ENCODE data around the gene IER5L. TPM values are rescaled to one million over a fixed set of nuclear protein-coding genes. Genes with fewer than 3 reads are reported as not detected.
"Not testable (repeated sequence)": the region's sequence is repeated elsewhere in the genome, so short reads cannot be mapped to it uniquely, and the experiment has no call there.

The IER5L gene
- total and polyA plus RNA-seq, 2 experiments from 2014 or later, result 21.5 to 77.4 TPM

DNA sequence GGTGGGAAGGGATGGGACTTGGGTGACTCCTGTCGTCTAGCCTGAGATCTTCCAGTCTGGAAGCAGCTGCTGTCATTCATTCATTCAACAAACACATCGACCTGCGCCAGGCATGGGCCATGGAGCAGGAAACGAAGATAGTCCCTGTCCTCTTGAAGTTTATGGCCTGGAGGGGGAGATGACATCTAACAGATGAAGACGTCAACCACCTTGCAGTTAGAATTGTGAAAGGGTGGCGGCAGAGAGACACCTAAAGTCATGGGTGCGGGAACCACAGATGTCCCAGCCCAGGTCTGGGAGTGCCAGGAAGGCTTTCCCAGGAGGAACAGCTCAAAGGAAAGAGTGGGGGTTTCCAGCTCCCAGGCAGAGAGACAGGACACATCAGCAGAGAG lies 21.0 kb upstream of the IER5L start:
- Histone ChIP-seq H3K9me3 (ENCODE audit: low read depth) (no peaks in the 10 kb centered on the region), H3K4me3 (no peak overlapping the region), H3K4me1 (ENCODE audit: low read depth) (no peaks in the 10 kb centered on the region), H3K36me3 (no peaks in the 10 kb centered on the region), H3K27ac (no peak overlapping the region), H3K27me3 (no peaks in the 10 kb centered on the region)
- no peak for DNase-seq (ENCODE audit: low read depth in 1 of 2, low spot score in 1 of 2)
- TF ChIP-seq, protein P1, sequence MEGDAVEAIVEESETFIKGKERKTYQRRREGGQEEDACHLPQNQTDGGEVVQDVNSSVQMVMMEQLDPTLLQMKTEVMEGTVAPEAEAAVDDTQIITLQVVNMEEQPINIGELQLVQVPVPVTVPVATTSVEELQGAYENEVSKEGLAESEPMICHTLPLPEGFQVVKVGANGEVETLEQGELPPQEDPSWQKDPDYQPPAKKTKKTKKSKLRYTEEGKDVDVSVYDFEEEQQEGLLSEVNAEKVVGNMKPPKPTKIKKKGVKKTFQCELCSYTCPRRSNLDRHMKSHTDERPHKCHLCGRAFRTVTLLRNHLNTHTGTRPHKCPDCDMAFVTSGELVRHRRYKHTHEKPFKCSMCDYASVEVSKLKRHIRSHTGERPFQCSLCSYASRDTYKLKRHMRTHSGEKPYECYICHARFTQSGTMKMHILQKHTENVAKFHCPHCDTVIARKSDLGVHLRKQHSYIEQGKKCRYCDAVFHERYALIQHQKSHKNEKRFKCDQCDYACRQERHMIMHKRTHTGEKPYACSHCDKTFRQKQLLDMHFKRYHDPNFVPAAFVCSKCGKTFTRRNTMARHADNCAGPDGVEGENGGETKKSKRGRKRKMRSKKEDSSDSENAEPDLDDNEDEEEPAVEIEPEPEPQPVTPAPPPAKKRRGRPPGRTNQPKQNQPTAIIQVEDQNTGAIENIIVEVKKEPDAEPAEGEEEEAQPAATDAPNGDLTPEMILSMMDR (IDR thresholded peaks at IDR 0.05; ENCODE audit: low read depth, low read length), result no peak

DNA sequence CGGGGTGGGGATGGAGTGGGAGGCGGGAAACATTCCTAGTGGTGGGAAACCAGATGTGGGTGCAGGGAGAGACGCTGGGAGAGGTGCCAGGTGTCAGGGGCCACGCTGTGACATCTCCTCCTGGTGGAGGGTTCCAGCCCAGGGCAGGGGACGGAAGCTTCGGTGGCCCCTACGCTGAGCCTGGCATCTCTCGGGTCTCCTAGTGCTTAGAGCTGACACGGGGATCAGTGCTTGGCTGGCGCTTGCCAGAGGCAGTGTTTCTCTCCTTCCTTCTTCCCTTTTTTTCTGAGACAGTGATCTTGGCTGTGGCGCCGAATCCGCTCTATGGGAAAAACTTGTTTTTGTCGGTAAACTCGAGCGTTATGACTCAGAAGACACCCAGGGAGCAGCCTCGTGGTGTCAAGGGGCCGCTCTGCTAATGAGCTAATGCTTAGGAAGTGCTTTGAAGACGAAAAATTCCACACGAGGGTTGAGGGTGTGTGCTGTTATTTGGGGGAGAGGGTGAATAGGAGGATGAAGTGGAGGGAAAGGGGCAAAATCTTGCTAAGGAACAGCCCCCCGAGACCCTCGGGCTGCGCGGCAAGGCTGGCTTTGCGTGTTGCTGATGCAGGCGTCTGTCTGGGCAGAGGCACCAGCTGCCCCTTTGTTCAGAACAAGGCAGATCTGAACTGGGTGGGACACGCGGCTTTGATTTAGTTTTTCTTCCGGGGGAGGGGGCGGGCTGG lies 20.4 kb upstream of the IER5L start:
- TF ChIP-seq, protein P1 (IDR thresholded peaks at IDR 0.05; ENCODE audit: low read depth, low read length), result peak; percentile 8
- H3K27me3 ChIP-seq, result no peaks in the 10 kb centered on the region
- peak in 1 of 2 donors; percentile 93 for DNase-seq (ENCODE audit: low read depth in 1 of 2, low spot score in 1 of 2)
- H3K4me1 ChIP-seq (ENCODE audit: low read depth), result no peaks in the 10 kb centered on the region
- no peak overlapping the region for H3K4me3 ChIP-seq
- H3K27ac ChIP-seq, result no peak overlapping the region
- no peaks in the 10 kb centered on the region for H3K9me3 ChIP-seq (ENCODE audit: low read depth)
- no peaks in the 10 kb centered on the region for H3K36me3 ChIP-seq

DNA sequence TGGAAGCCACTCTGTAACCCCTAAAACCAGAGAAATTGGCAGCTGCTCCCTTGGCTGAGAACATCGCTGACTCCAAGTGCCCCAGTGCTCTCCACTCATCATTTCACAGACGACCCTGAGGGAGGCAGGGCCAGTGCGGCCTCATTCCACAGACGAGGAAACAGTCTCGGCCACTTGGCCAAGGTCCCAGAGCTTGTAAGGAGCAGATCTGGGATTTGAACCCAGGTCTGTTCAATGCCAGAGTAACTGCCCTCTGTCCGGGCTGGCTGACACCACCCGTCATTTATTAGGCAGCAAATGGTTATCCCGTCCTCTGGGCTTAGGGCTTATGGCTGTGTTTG lies 19.9 kb upstream of the IER5L start:
- H3K9me3 ChIP-seq (ENCODE audit: low read depth), result no peaks in the 10 kb centered on the region
- TF ChIP-seq, protein P1 (IDR thresholded peaks at IDR 0.05; ENCODE audit: low read depth, low read length), result no peak
- DNase-seq (ENCODE audit: low read depth in 1 of 2, low spot score in 1 of 2), result no peak
- H3K4me3 ChIP-seq, result no peak overlapping the region
- no peaks in the 10 kb centered on the region for H3K36me3 ChIP-seq
- no peaks in the 10 kb centered on the region for H3K27me3 ChIP-seq
- no peaks in the 10 kb centered on the region for H3K4me1 ChIP-seq (ENCODE audit: low read depth)
- H3K27ac ChIP-seq, result no peak overlapping the region

DNA sequence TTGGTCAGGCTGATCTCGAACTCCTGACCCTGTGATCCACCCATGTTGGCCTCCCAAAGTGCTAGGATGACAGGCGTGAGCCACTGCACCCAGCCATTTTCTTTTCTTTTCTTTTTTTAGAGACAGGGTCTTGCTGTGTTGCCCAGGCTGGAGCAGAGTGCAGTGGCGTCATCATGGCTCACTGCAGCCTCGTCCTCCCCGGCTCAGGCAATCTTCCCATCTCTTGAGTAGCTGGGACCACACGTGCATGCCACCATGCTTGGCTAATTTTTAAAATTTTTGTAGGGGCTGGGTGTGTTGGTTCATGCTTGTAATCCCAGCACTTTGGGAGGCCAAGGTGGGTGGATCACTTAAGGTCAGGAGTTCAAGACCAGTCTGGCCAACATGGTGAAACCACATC lies 19.0 kb upstream of the IER5L start:
- H3K27ac ChIP-seq; DNase-seq (ENCODE audit: low read depth in 1 of 2, low spot score in 1 of 2); H3K4me1 ChIP-seq (ENCODE audit: low read depth); H3K36me3 ChIP-seq; H3K9me3 ChIP-seq (ENCODE audit: low read depth); H3K4me3 ChIP-seq; H3K27me3 ChIP-seq: not testable (repeated sequence)

DNA sequence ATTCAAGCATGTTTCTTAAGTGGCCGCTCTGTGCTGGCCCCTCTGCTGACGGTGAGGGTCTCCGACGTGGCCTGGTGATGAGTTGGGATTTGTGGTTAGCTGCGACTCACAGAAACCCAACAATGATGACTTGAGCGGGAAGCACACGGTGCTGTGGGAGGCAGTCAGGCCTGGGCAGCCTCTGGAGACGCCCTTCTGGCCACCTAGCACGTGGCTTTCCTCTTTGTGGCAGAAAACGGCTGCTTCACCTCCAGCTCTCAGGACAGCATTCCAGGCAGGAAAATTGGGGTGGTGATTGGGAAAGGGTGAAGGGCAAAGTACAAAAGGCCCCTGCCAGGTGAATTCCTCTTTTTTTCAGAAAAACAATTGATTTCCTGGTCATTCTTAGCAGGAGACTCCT lies 17.5 kb upstream of the IER5L start:
- no peaks in the 10 kb centered on the region for H3K36me3 ChIP-seq
- TF ChIP-seq, protein P1 (IDR thresholded peaks at IDR 0.05; ENCODE audit: low read depth, low read length), result no peak

DNA sequence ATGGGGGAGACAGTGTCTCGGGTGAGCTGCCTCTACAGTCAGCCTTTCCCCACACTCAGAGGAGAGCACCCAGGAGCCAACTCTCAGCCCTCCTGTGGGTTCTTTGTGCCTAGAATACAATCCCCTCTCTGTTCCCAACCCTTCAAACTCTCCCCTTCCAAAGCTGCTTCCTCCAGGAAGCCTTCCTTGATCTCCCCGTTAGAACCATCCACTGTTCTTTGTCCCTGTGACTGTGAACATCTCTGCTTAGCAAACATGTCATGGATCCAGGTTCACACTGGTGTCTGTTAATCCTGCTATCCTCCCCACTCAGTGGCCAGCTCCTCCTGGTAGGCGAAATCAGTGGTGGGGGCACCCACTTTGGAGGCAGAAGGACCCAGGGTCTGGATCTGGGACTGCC lies 16.2 kb upstream of the IER5L start:
- H3K27me3 ChIP-seq, result no peaks in the 10 kb centered on the region
- TF ChIP-seq, protein P1 (IDR thresholded peaks at IDR 0.05; ENCODE audit: low read depth, low read length), result no peak
- H3K27ac ChIP-seq, result no peak overlapping the region
- no peak for DNase-seq (ENCODE audit: low read depth in 1 of 2, low spot score in 1 of 2)
- no peaks in the 10 kb centered on the region for H3K4me1 ChIP-seq (ENCODE audit: low read depth)
- H3K4me3 ChIP-seq, result no peak overlapping the region
- H3K9me3 ChIP-seq (ENCODE audit: low read depth), result no peaks in the 10 kb centered on the region
- H3K36me3 ChIP-seq, result no peaks in the 10 kb centered on the region

More for the DNA sequence above, 17.5 kb upstream of the IER5L start:
- Histone ChIP-seq H3K9me3 (ENCODE audit: low read depth) (no peaks in the 10 kb centered on the region), H3K4me1 (ENCODE audit: low read depth) (no peaks in the 10 kb centered on the region), H3K27ac (no peak overlapping the region), H3K4me3 (no peak overlapping the region), H3K27me3 (no peaks in the 10 kb centered on the region)
- no peak for DNase-seq (ENCODE audit: low read depth in 1 of 2, low spot score in 1 of 2)
